ENCODE data around the gene SRXN1.

Gene SRXN1

GRCh38 chr20:641516-641875, 11.5 kb downstream of the SRXN1 start:
- Histone ChIP-seq H3K4me3 (ENCODE audit: low read depth, low read length) (no peak overlapping the region), H3K36me3 (no peaks in the 10 kb centered on the region), H3K27ac (no peak overlapping the region), H3K9me3 (ENCODE audit: severe bottlenecking) (no peaks in the 10 kb centered on the region), H3K27me3 (ENCODE audit: insufficient read depth, low read depth, severe bottlenecking) (no peaks in the 10 kb centered on the region)
- TF ChIP-seq CTCF (IDR thresholded peaks at IDR 0.05; ENCODE audit: low read depth, low read length) = no peak
- peak; percentile 34 for DNase-seq

- TF ChIP-seq CTCF (IDR thresholded peaks at IDR 0.05; ENCODE audit: low read depth, low read length) = no peak
Measured at GRCh38 chr20:640674-641515, 12.1 kb downstream of the SRXN1 start.

GRCh38 chr20:638579-638978, 14.4 kb downstream of the SRXN1 start:
- DNase-seq = no peak
- Histone ChIP-seq H3K27ac (no peak overlapping the region), H3K27me3 (ENCODE audit: insufficient read depth, low read depth, severe bottlenecking) (no peaks in the 10 kb centered on the region), H3K36me3 (no peaks in the 10 kb centered on the region), H3K9me3 (ENCODE audit: severe bottlenecking) (no peaks in the 10 kb centered on the region), H3K4me3 (ENCODE audit: low read depth, low read length) (no peak overlapping the region)
- no peak for TF ChIP-seq CTCF (IDR thresholded peaks at IDR 0.05; ENCODE audit: low read depth, low read length)

More at GRCh38 chr20:640674-641515, 12.1 kb downstream of the SRXN1 start:
- Histone ChIP-seq H3K9me3 (ENCODE audit: severe bottlenecking) (no peaks in the 10 kb centered on the region), H3K27ac (no peak overlapping the region), H3K36me3 (no peaks in the 10 kb centered on the region), H3K4me3 (ENCODE audit: low read depth, low read length) (no peak overlapping the region), H3K27me3 (ENCODE audit: insufficient read depth, low read depth, severe bottlenecking) (no peaks in the 10 kb centered on the region)
- no peak for DNase-seq

- TF ChIP-seq CTCF (IDR thresholded peaks at IDR 0.05; ENCODE audit: low read depth, low read length) = no peak
- H3K27me3 ChIP-seq (ENCODE audit: insufficient read depth, low read depth, severe bottlenecking) = no peaks in the 10 kb centered on the region
- H3K9me3 ChIP-seq (ENCODE audit: severe bottlenecking) = no peaks in the 10 kb centered on the region
- no peak overlapping the region for H3K4me3 ChIP-seq (ENCODE audit: low read depth, low read length)
- H3K27ac ChIP-seq = no peak overlapping the region
- DNase-seq = no peak
- H3K36me3 ChIP-seq = no peaks in the 10 kb centered on the region
Measured at GRCh38 chr20:637559-637958, 15.4 kb downstream of the SRXN1 start.

- Histone ChIP-seq H3K36me3 (no peaks in the 10 kb centered on the region), H3K27ac (no peak overlapping the region), H3K27me3 (ENCODE audit: insufficient read depth, low read depth, severe bottlenecking) (no peaks in the 10 kb centered on the region), H3K4me3 (ENCODE audit: low read depth, low read length) (no peak overlapping the region), H3K9me3 (ENCODE audit: severe bottlenecking) (no peaks in the 10 kb centered on the region)
- DNase-seq = no peak
- no peak for TF ChIP-seq CTCF (IDR thresholded peaks at IDR 0.05; ENCODE audit: low read depth, low read length)
Measured at GRCh38 chr20:635893-636338, 17.1 kb downstream of the SRXN1 start.
